Testis (tissue), 3 donors: ENCODE measurements around the gene THRB. TPM values are rescaled to one million over a fixed set of nuclear protein-coding genes. Genes with fewer than 3 reads are reported as not detected.

Experiments
- DNase-seq: peaks from one replicate; pipeline ENCODE4 v3.0.0-alpha.2; 2019
- H3K27ac ChIP-seq, 2 donors: fragments of 200-600 bp; sonication (generic); one replicate each; pipeline ENCODE4 v1.5.1; 2019
- H3K27me3 ChIP-seq: fragments of 200-600 bp; sonication (generic); one replicate; pipeline ENCODE4 v1.5.1; 2019
- H3K36me3 ChIP-seq: fragments of 200-600 bp; sonication (generic); one replicate; pipeline ENCODE4 v1.5.1; 2017; ENCODE audit warnings: low read depth; ENCODE audit errors: missing control alignments
- H3K4me1 ChIP-seq: fragments of 200-600 bp; sonication (generic); one replicate; pipeline ENCODE4 v1.5.1; 2019
- H3K4me3 ChIP-seq, 2 donors: fragments of 200-600 bp; sonication (generic); one replicate each; pipeline ENCODE4 v1.5.1; 2017 to 2019
- H3K9me3 ChIP-seq: fragments of 200-600 bp; sonication (generic); one replicate; pipeline ENCODE4 v1.5.1; 2017
- CTCF ChIP-seq, 3 experiments: fragments of 450-650 bp in 2 of 3; fragments of 200-600 bp in 1 of 3; sonication (generic) in 1 of 3; IDR thresholded peaks; one replicate each; pipeline ENCODE4 v1.5.1; 2016 to 2019; ENCODE audit warnings: antibody characterized with exemption in 3 of 3, mild to moderate bottlenecking in 2 of 3, moderate library complexity in 1 of 3
- POLR2A ChIP-seq: fragments of 450-650 bp; IDR thresholded peaks from one replicate; pipeline ENCODE4 v1.6.1; 2017; ENCODE audit warnings: antibody characterized with exemption, mild to moderate bottlenecking, moderate library complexity
- WGBS, 2 donors: methylation state at CpG; one replicate each; pipeline ENCODE4 v1.1.5; 2018; 5-methylcytosine and 5-hydroxymethylcytosine counted together
- intact Hi-C: fragments of 100-400 bp; cut with DNase I; formaldehyde crosslinking; loops from one replicate; pipeline ENCODE4 v1.15.1; 2023; ENCODE audit warnings: low total_unique reads
- polyA plus RNA-seq: library from polyadenylated mRNA; stranded (reverse); fragments of 350-450 nt; fragmentation: Illumina TruSeq; extraction: RNeasy Lipid Tissue Mini Kit (QIAGEN cat#74804); gene quantifications from one replicate; pipeline ENCODE4 v1.2.3, GENCODE V29; 2014; ENCODE audit warnings: low read depth, low replicate concordance; ENCODE audit not compliant: insufficient read depth
- total RNA-seq, 2 donors: library from RNA; depleted of rRNA; stranded (reverse); fragments of >200 nt; gene quantifications; one replicate each; pipeline ENCODE4 v1.2.3, GENCODE V29; 2016

The THRB gene
- total and polyA plus RNA-seq, 3 donors from 2014 or later = 1.3 to 2.0 (median 1.4) TPM

- H3K27me3 ChIP-seq = no peaks in the 10 kb centered on the region
- H3K36me3 ChIP-seq = no peaks in the 10 kb centered on the region
- WGBS, 2 donors = 49 to 55% methylated on average over 6 of the region's 6 CpGs
- TF ChIP-seq POLR2A (no peak), CTCF (IDR thresholded peaks at IDR 0.05) (no peak)
- no peak overlapping the region for H3K4me3 ChIP-seq
- H3K4me1 ChIP-seq = no peaks in the 10 kb centered on the region
- H3K9me3 ChIP-seq = no peaks in the 10 kb centered on the region
- H3K27ac ChIP-seq = no peak overlapping the region
- DNase-seq = no peak
- intact Hi-C loops = no loop called here
Measured at GRCh38 chr3:24389108-24390090, 105.3 kb downstream of the THRB start.

- intact Hi-C loops = no loop called here
Measured at GRCh38 chr3:24388611-24389010, 106.0 kb downstream of the THRB start.

DNA sequence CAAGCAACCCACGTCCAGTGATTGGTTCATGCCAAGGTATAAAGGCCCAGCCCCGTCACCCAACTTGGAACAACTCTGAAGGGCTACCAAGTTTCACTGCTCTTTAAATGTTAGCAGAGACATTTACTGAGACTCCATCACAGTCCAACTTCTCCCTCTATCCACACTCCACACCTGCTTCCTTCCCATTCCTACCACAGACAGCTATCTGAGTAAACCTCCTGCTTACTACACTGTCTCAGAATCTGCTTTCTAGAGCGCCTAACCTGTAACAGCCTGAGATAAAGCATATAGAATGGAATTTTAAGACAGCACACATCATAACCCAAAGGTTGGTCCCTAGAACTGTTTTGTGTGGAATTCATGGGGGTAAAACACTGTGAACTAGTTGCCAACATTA is 106.5 kb downstream of the THRB start:
- no peaks in the 10 kb centered on the region for H3K36me3 ChIP-seq
- H3K4me1 ChIP-seq = no peaks in the 10 kb centered on the region
- H3K27me3 ChIP-seq = no peaks in the 10 kb centered on the region
- TF ChIP-seq CTCF (IDR thresholded peaks at IDR 0.05) (no peak), POLR2A (no peak)
- no peaks in the 10 kb centered on the region for H3K9me3 ChIP-seq
- no peak overlapping the region for H3K27ac ChIP-seq
- WGBS, 2 donors = 95 to 100% methylated on average over 3 of the region's 3 CpGs
- no peak overlapping the region for H3K4me3 ChIP-seq
- DNase-seq = no peak
- intact Hi-C loops = no loop called here

More at GRCh38 chr3:24388611-24389010, 106.0 kb downstream of the THRB start:
- Histone ChIP-seq H3K27ac (no peak overlapping the region), H3K36me3 (no peaks in the 10 kb centered on the region), H3K27me3 (no peaks in the 10 kb centered on the region), H3K9me3 (no peaks in the 10 kb centered on the region), H3K4me1 (no peaks in the 10 kb centered on the region), H3K4me3 (no peak overlapping the region)
- no peak for DNase-seq
- TF ChIP-seq CTCF (IDR thresholded peaks at IDR 0.05) = no peak
- no peak for TF ChIP-seq POLR2A

DNA sequence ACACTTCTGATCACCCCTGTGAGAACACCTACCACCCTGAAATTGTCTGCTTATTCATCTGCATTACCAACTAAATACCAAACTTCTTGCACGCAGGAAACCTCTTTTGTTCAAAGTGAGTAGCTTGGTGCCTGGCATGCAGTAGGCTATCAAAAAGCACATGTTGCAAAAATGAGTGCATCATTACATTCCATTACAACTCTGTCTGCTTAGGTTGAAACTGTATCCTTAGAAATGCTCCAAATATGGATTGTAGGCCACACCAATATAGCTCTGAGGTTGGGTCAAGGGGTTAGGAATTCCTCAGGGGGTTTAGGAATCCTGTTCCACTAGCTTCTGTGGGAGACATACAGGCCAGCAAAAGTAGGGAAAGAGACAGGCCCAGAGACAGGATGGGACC is 107.2 kb downstream of the THRB start:
- no peak for DNase-seq
- Histone ChIP-seq H3K27me3 (no peaks in the 10 kb centered on the region), H3K9me3 (no peaks in the 10 kb centered on the region), H3K36me3 (no peaks in the 10 kb centered on the region), H3K27ac (no peak overlapping the region), H3K4me1 (no peaks in the 10 kb centered on the region), H3K4me3 (no peak overlapping the region)
- WGBS, 2 donors = 91 to 97% methylated on average over 1 of the region's 1 CpG
- intact Hi-C loops = no loop called here
- TF ChIP-seq POLR2A = no peak
- TF ChIP-seq CTCF (IDR thresholded peaks at IDR 0.05) = no peak

DNA sequence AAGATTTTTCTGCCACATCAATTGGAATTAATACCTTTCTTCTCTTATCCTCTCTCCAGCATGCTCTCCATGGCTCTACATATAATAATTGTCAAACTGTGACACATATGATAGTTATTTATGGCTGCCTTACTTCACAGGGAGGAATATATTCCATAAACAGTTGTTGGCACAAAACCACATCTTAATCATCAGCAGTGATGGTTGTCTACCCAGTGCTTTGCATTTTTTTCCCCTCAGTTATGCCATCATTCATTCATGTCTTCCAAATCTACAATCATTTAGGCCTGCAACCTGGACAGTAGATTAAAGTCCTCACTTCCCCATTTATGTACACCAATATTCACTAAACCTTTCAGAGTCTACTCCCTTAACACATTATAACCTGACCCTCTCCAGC is 107.7 kb downstream of the THRB start:
- Histone ChIP-seq H3K27ac (no peak overlapping the region), H3K4me1 (no peaks in the 10 kb centered on the region), H3K4me3 (no peak overlapping the region), H3K36me3 (no peaks in the 10 kb centered on the region), H3K27me3 (no peaks in the 10 kb centered on the region), H3K9me3 (no peaks in the 10 kb centered on the region)
- TF ChIP-seq CTCF (IDR thresholded peaks at IDR 0.05) = no peak
- TF ChIP-seq POLR2A = no peak
- intact Hi-C loops = no loop called here
- no peak for DNase-seq
